ENCODE measurements around the gene NOTCH1.
A peak's percentile ranks its signal among the peaks of the same experiment; 100 is the strongest.

The NOTCH1 gene

DNA sequence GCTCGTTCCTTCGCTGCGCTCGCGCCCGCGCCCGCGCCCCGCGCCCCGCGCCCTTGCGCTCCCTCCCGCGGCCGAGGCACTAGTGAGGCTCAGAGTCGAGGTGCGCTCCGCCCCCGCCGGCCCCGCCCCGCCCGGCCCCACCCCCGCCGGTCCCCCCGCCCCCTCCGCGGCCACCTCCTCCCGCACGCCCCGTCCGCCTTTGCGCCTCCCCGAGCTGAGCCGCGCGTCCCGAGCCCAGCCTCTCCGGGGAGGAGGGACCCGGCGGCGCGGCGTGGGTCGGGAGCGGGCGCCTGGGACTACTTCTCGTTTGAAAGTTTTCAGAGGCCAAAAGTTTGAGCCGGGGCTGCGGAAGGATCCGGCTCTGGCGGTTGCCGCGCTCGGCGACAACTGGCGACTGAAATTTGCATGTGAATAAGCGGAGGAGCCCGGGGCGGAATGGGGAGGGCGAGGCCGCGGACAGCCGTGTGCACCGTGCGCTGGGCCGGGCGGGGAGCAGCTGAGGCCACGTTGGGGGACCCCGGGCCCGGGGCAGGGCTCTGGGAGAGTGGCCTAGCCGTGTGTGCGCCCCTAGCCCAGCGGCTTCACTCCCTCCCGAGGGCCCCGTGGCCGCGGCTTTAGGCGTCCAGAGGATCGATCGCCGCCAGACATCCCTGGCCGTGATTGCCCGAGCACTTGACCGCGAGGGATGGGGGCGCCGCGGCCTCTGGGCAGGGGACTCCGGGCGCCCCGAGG is at the start of gene NOTCH1:
TSS of gene NOTCH1 (minus strand) at position 84 of the 732 bp plus-strand sequence. CDS start 262 bp downstream, outside the sequence.
- H3K4me3 ChIP-seq (ENCODE audit: low read depth, low read length), result peak within 1 kb of the TSS; percentile 71
- POLR2A ChIA-PET, result interaction anchor here (1.0 kb wide), 1 partner anchor 68 kb away, joined by 3 read pairs; no protein-coding TSS in a partner anchor
- TF ChIP-seq, protein P1, sequence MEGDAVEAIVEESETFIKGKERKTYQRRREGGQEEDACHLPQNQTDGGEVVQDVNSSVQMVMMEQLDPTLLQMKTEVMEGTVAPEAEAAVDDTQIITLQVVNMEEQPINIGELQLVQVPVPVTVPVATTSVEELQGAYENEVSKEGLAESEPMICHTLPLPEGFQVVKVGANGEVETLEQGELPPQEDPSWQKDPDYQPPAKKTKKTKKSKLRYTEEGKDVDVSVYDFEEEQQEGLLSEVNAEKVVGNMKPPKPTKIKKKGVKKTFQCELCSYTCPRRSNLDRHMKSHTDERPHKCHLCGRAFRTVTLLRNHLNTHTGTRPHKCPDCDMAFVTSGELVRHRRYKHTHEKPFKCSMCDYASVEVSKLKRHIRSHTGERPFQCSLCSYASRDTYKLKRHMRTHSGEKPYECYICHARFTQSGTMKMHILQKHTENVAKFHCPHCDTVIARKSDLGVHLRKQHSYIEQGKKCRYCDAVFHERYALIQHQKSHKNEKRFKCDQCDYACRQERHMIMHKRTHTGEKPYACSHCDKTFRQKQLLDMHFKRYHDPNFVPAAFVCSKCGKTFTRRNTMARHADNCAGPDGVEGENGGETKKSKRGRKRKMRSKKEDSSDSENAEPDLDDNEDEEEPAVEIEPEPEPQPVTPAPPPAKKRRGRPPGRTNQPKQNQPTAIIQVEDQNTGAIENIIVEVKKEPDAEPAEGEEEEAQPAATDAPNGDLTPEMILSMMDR (IDR thresholded peaks at IDR 0.05; ENCODE audit: insufficient read depth, low read length, missing control alignments), result peak; percentile 17
- CTCF ChIA-PET, result no interaction called here
- peak; percentile 67 for DNase-seq (ENCODE audit: low read depth, low spot score)

DNA sequence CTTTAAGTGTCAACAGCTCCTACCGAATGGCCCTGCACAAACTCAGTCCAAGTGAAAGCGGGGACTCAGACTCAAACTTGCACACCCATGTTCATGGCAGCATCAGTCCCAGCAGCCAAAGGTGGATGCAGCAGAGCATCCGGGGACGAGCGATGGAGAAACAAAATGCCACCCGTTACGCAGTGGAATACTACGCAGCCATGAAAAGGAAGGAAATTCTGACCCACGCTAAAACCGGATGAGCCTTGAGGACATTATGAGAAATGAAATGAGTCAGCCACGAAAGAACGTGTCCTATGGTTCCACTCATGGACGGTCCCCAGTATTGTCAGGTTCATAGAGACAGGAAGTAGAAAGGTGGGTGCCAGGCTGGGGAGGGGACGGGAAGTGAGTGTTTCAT is 48.6 kb upstream of the NOTCH1 start:
- ChIA-PET POLR2A (no interaction called here), CTCF (interaction anchor here (1.8 kb wide), 1 partner anchor 19 kb away, joined by 4 read pairs; no protein-coding TSS in a partner anchor)
- TF ChIP-seq, protein P1 (IDR thresholded peaks at IDR 0.05; ENCODE audit: insufficient read depth, low read length, missing control alignments), result no peak

GRCh38 chr9:136593581-136593980 is 47.7 kb upstream of the NOTCH1 start:
- ChIA-PET POLR2A (no interaction called here), CTCF (interaction anchor here (1.2 to 1.9 kb wide), 3 partner anchors 20 to 34 kb away, joined by 3 to 6 read pairs (median 4); no protein-coding TSS in a partner anchor)
- TF ChIP-seq, protein P1 (IDR thresholded peaks at IDR 0.05; ENCODE audit: insufficient read depth, low read length, missing control alignments), result no peak
- no peak for DNase-seq (ENCODE audit: low read depth, low spot score)
- H3K4me3 ChIP-seq (ENCODE audit: low read depth, low read length), result no peak overlapping the region

More for the DNA sequence above, 48.6 kb upstream of the NOTCH1 start:
- no peak overlapping the region for H3K4me3 ChIP-seq (ENCODE audit: low read depth, low read length)
- no peak for DNase-seq (ENCODE audit: low read depth, low spot score)

GRCh38 chr9:136592666-136593065 is 46.8 kb upstream of the NOTCH1 start:
- TF ChIP-seq, protein P1 (IDR thresholded peaks at IDR 0.05; ENCODE audit: insufficient read depth, low read length, missing control alignments), result no peak
- ChIA-PET POLR2A (no interaction called here), CTCF (interaction anchor here (1.8 to 1.9 kb wide), 2 partner anchors 21 to 34 kb away, joined by 4 to 6 read pairs; no protein-coding TSS in a partner anchor)
- DNase-seq (ENCODE audit: low read depth, low spot score), result no peak
- no peak overlapping the region for H3K4me3 ChIP-seq (ENCODE audit: low read depth, low read length)

DNA sequence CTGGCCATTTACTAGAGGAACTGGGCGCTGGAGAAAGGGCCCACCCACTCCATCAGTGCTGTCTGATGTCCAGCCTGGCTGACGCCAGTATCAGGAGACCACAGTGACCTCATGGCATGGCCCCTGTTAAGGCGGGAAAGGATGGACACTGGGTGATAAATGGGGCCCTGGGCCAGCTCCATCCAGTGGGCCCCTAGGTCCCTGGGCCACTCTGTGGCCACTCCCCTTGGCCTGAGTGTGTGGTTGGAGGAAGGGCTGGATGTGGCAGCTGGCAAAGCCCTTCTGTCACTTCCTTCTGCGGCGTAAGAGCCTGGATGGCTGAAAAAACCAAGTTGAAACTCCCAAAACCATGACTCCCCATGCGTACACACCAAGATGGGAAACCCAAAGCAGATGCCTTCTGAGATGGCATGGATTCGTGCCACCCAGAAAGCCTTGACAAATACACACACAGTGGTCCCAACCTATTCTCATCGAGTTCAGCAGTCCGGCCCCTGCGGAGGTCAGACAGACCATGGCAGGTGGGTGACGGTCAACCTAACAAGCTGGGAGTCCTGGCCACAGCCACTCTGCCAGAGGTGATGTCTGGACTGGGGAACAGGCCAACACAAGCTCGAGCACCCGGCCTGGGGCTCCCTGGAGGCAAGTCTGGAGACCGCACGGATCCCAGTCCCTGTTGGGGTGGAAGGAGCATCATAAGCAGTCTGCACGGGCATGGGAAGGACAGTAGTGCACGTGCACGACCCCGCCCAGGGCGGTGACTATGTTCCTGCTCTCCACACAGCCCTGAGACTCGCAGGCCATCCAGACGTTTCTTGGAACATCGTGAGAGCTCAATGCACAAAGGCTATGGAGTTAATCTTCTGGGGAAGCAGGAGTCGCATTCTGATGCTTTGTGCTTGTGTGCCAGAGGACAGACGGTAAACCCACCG is 45.2 kb upstream of the NOTCH1 start:
- TF ChIP-seq, protein P1 (IDR thresholded peaks at IDR 0.05; ENCODE audit: insufficient read depth, low read length, missing control alignments), result no peak
- ChIA-PET POLR2A (no interaction called here), CTCF (interaction anchor here (1.7 kb wide), 1 partner anchor 105 kb away, joined by 5 read pairs; no protein-coding TSS in a partner anchor)
- no peak for DNase-seq (ENCODE audit: low read depth, low spot score)
- H3K4me3 ChIP-seq (ENCODE audit: low read depth, low read length), result no peak overlapping the region
